Effector CD4-positive, alpha-beta T cell (primary cell): ENCODE measurements around the gene ZNF319.

Experiments used
- DNase-seq: peaks from one replicate; pipeline ENCODE4 v3.0.0-alpha.2; 2020

The ZNF319 gene

GRCh38 chr16:57971848-57972247 is 28.6 kb downstream of the ZNF319 start:
- DNase-seq: no peak

GRCh38 chr16:57970970-57971369 is 29.5 kb downstream of the ZNF319 start, which contains the start of gene CNGB1:
CNGB1 (minus strand) TSS chr16:57971128; CDS start chr16:57967286, 3,842 bp downstream.
- DNase-seq: no peak

- no peak for DNase-seq
These were observed 30.2 kb downstream of the ZNF319 start for GRCh38 chr16:57970319-57970718.

GRCh38 chr16:57969451-57970123 is 30.9 kb downstream of the ZNF319 start:
- DNase-seq: no peak

- DNase-seq: no peak
These were observed 32.6 kb downstream of the ZNF319 start for GRCh38 chr16:57967916-57968315.

GRCh38 chr16:57966986-57967385 is 33.5 kb downstream of the ZNF319 start:
- DNase-seq: no peak

GRCh38 chr16:57966204-57966771 is 34.2 kb downstream of the ZNF319 start:
- no peak for DNase-seq

- no peak for DNase-seq
These were observed 36.2 kb downstream of the ZNF319 start for GRCh38 chr16:57964157-57964700.

- no peak for DNase-seq
These were observed 37.7 kb downstream of the ZNF319 start for GRCh38 chr16:57962756-57963155.

GRCh38 chr16:57962046-57962445 is 38.4 kb downstream of the ZNF319 start:
- DNase-seq: no peak

GRCh38 chr16:57961538-57961937 is 38.9 kb downstream of the ZNF319 start:
- no peak for DNase-seq

- DNase-seq: no peak
These were observed 39.5 kb downstream of the ZNF319 start for GRCh38 chr16:57960826-57961472.

GRCh38 chr16:57960310-57960709 is 40.2 kb downstream of the ZNF319 start:
- DNase-seq: no peak

- DNase-seq: no peak
These were observed 40.7 kb downstream of the ZNF319 start for GRCh38 chr16:57959804-57960203.

GRCh38 chr16:57959121-57959520 is 41.4 kb downstream of the ZNF319 start:
- no peak for DNase-seq

- DNase-seq: no peak
These were observed 41.9 kb downstream of the ZNF319 start for GRCh38 chr16:57958544-57958943.

GRCh38 chr16:57957673-57958392 is 42.6 kb downstream of the ZNF319 start:
- no peak for DNase-seq

GRCh38 chr16:57956924-57957672 is 43.4 kb downstream of the ZNF319 start:
- no peak for DNase-seq

- DNase-seq: no peak
These were observed 44.1 kb downstream of the ZNF319 start for GRCh38 chr16:57956270-57956808.

- DNase-seq: no peak
These were observed 44.8 kb downstream of the ZNF319 start for GRCh38 chr16:57955572-57956188.

- no peak for DNase-seq
These were observed 46.6 kb downstream of the ZNF319 start for GRCh38 chr16:57953857-57954256.

GRCh38 chr16:57952909-57953308 is 47.6 kb downstream of the ZNF319 start:
- no peak for DNase-seq
